Gastroesophageal sphincter (tissue), 4 donors: ENCODE results near the gene GON4L. TPM values are rescaled to one million over a fixed set of nuclear protein-coding genes. Genes with fewer than 3 reads are reported as not detected.
A peak's percentile ranks its signal among the peaks of the same experiment; 100 is the strongest.
"Not testable (repeated sequence)": the region's sequence is repeated elsewhere in the genome, so short reads cannot be mapped to it uniquely, and the experiment has no call there.

Experiments used
- ATAC-seq: fragments of 150-250 bp; one replicate; pipeline ENCODE4 v1.9.1; 2016; ENCODE audit warnings: mild to moderate bottlenecking, moderate library complexity
- H3K27ac ChIP-seq, 4 donors: fragments of 200-600 bp; sonication (generic) in 3 of 4; 1 replicate in 3 of 4; 2 replicates in 1 of 4; pipeline ENCODE4 v1.5.1; 2016 to 2019
- H3K27me3 ChIP-seq: fragments of 200-600 bp; sonication (generic); one replicate; pipeline ENCODE4 v1.5.1; 2019
- H3K36me3 ChIP-seq, 2 donors: fragments of 200-600 bp; sonication (generic); one replicate each; pipeline ENCODE4 v1.5.1; 2019; ENCODE audit warnings: control low read depth in 1 of 2
- H3K4me1 ChIP-seq, 3 donors: fragments of 200-600 bp; sonication (generic); 1 replicate in 2 of 3; 2 replicates in 1 of 3; pipeline ENCODE4 v1.5.1; 2016 to 2019; ENCODE audit warnings: control low read depth in 2 of 3
- H3K4me3 ChIP-seq, 2 donors: fragments of 200-600 bp; sonication (generic); one replicate each; pipeline ENCODE4 v1.5.1; 2019; ENCODE audit warnings: mild to moderate bottlenecking in 1 of 2, moderate library complexity in 1 of 2
- H3K9me3 ChIP-seq, 3 donors: fragments of 200-600 bp; sonication (generic); one replicate each; pipeline ENCODE4 v1.5.1; 2017 to 2019; ENCODE audit warnings: control low read depth in 2 of 3
- CTCF ChIP-seq, 4 experiments: fragments of 200-600 bp in 2 of 4; fragments of 450-650 bp in 2 of 4; sonication (generic) in 1 of 4; IDR thresholded peaks; one replicate each; pipeline ENCODE4 v1.5.1; 2017 to 2019; ENCODE audit warnings: antibody characterized with exemption in 4 of 4, mild to moderate bottlenecking in 2 of 4, moderate library complexity in 2 of 4
- EP300 ChIP-seq: sonication (generic); formaldehyde crosslinking; IDR thresholded peaks from one replicate; pipeline ENCODE4 v1.6.1; 2017; ENCODE audit warnings: antibody characterized with exemption, mild to moderate bottlenecking
- POLR2A ChIP-seq, 2 donors: fragments of 450-650 bp; IDR thresholded peaks; one replicate each; pipeline ENCODE4 v1.6.1; 2017; ENCODE audit warnings: antibody characterized with exemption in 2 of 2, mild to moderate bottlenecking in 2 of 2, moderate library complexity in 1 of 2
- POLR2AphosphoS5 ChIP-seq: sonication (generic); formaldehyde crosslinking; IDR thresholded peaks from one replicate; pipeline ENCODE4 v1.6.1; 2017; ENCODE audit warnings: antibody characterized with exemption
- WGBS, 2 donors: methylation state at CpG; one replicate each; pipeline ENCODE4 v1.1.5; 2018; ENCODE audit warnings: low coverage in 1 of 2; 5-methylcytosine and 5-hydroxymethylcytosine counted together
- total RNA-seq, 4 donors: library from RNA; depleted of rRNA; stranded (reverse); fragments of >200 nt; gene quantifications; one replicate each; pipeline ENCODE4 v1.1.0, GENCODE V29; 2016

The GON4L gene
- total RNA-seq, 4 donors from 2014 or later: 16.6 to 55.1 (median 35.9) TPM

- no peak for ATAC-seq
- Histone ChIP-seq H3K4me1 (peaks cover 0 to 10% (median 2%) of the 10 kb centered on the region in 3 donors), H3K27ac (no peak overlapping the region), H3K4me3 (no peak overlapping the region), H3K9me3 (no peaks in the 10 kb centered on the region), H3K36me3 (peaks cover 0 to 80% of the 10 kb centered on the region in 2 donors), H3K27me3 (no peaks in the 10 kb centered on the region)
- TF ChIP-seq POLR2A (IDR thresholded peaks at IDR 0.05) (no peak), EP300 (no peak), POLR2AphosphoS5 (no peak), CTCF (IDR thresholded peaks at IDR 0.05) (no peak)
- WGBS, 2 donors: 37 to 43% methylated on average over 2 of the region's 2 CpGs
Observed at GRCh38 chr1:155898888-155899287, 41.9 kb upstream of the GON4L start.

GRCh38 chr1:155897746-155898145 lies 40.7 kb upstream of the GON4L start:
- Histone ChIP-seq H3K27ac (no peak overlapping the region), H3K9me3 (no peaks in the 10 kb centered on the region), H3K4me3 (no peak overlapping the region), H3K4me1 (peaks cover 0 to 22% (median 11%) of the 10 kb centered on the region in 3 donors), H3K36me3 (peaks cover 0 to 68% of the 10 kb centered on the region in 2 donors), H3K27me3 (no peaks in the 10 kb centered on the region)
- WGBS, 2 donors: 52 to 67% methylated on average over 1 of the region's 1 CpG
- no peak for ATAC-seq
- TF ChIP-seq EP300: no peak
- TF ChIP-seq CTCF (IDR thresholded peaks at IDR 0.05): no peak
- TF ChIP-seq POLR2A (IDR thresholded peaks at IDR 0.05): no peak
- TF ChIP-seq POLR2AphosphoS5: no peak

GRCh38 chr1:155896476-155896875 lies 39.5 kb upstream of the GON4L start:
- H3K36me3 ChIP-seq: peaks cover 0 to 56% of the 10 kb centered on the region in 2 donors
- not testable (repeated sequence) for H3K27ac ChIP-seq, H3K9me3 ChIP-seq, H3K4me3 ChIP-seq, ATAC-seq, H3K27me3 ChIP-seq
- peaks cover 0 to 29% (median 11%) of the 10 kb centered on the region in 3 donors for H3K4me1 ChIP-seq
- 95 to 96% methylated on average over 4 to 5 of the region's 8 CpGs for WGBS, 2 donors

GRCh38 chr1:155895617-155896016 lies 38.6 kb upstream of the GON4L start:
- H3K9me3 ChIP-seq, H3K4me3 ChIP-seq, ATAC-seq, H3K27ac ChIP-seq, H3K27me3 ChIP-seq: not testable (repeated sequence)
- peaks cover 0 to 47% of the 10 kb centered on the region in 2 donors for H3K36me3 ChIP-seq
- H3K4me1 ChIP-seq: peaks cover 0 to 29% (median 11%) of the 10 kb centered on the region in 3 donors
- WGBS, 2 donors: 96% methylated on average over 6 of the region's 6 CpGs; no CpG with 5 or more reads in 1 of the 2 donors

- H3K36me3 ChIP-seq: peaks cover 0 to 27% of the 10 kb centered on the region in 2 donors
- H3K27ac ChIP-seq: peak overlapping the region; percentile 19 to 79 (median 72)
- no peaks in the 10 kb centered on the region for H3K9me3 ChIP-seq
- no peak overlapping the region for H3K4me3 ChIP-seq
- 38 to 76% methylated on average over 4 to 9 of the region's 10 CpGs for WGBS, 2 donors
- no peaks in the 10 kb centered on the region for H3K27me3 ChIP-seq
- peak; percentile 71 for ATAC-seq
- TF ChIP-seq CTCF (IDR thresholded peaks at IDR 0.05) (no peak), POLR2AphosphoS5 (no peak), POLR2A (IDR thresholded peaks at IDR 0.05) (no peak), EP300 (no peak)
- peaks cover 0 to 24% (median 11%) of the 10 kb centered on the region in 3 donors for H3K4me1 ChIP-seq
Observed at GRCh38 chr1:155893389-155894142, 36.6 kb upstream of the GON4L start.

- ATAC-seq: no peak
- WGBS, 2 donors: 25 to 40% methylated on average over 2 to 3 of the region's 3 CpGs
- peak overlapping the region in 3 of 4 donors; percentile 68 to 79 (median 76) for H3K27ac ChIP-seq
Observed at GRCh38 chr1:155892796-155893195, 35.8 kb upstream of the GON4L start.

More at GRCh38 chr1:155892796-155893195, 35.8 kb upstream of the GON4L start:
- H3K36me3 ChIP-seq: peaks cover 0 to 21% of the 10 kb centered on the region in 2 donors
- H3K4me3 ChIP-seq: no peak overlapping the region
- TF ChIP-seq CTCF (IDR thresholded peaks at IDR 0.05): no peak
- TF ChIP-seq EP300: no peak
- TF ChIP-seq POLR2AphosphoS5: no peak
- TF ChIP-seq POLR2A (IDR thresholded peaks at IDR 0.05): no peak
- peaks cover 0 to 24% (median 11%) of the 10 kb centered on the region in 3 donors for H3K4me1 ChIP-seq
- no peaks in the 10 kb centered on the region for H3K9me3 ChIP-seq
- no peaks in the 10 kb centered on the region for H3K27me3 ChIP-seq
